HepG2 (cell line): ENCODE data around the gene GAN.

Experiments
- CTCF ChIP-seq: sonication (generic); formaldehyde crosslinking; IDR thresholded peaks from 2 replicates; pipeline ENCODE4 v1.5.0; 2020; ENCODE audit warnings: mild to moderate bottlenecking, missing genetic modification reagents, moderate library complexity
- PHF20 ChIP-seq: sonication (generic); formaldehyde crosslinking; IDR thresholded peaks from 2 replicates; pipeline ENCODE4 v1.5.0; 2020; ENCODE audit warnings: mild to moderate bottlenecking, missing genetic modification reagents
- ZNF121 ChIP-seq: sonication (generic); formaldehyde crosslinking; IDR thresholded peaks from 2 replicates; pipeline ENCODE4 v1.5.0; 2020; ENCODE audit warnings: mild to moderate bottlenecking, missing genetic modification reagents
- ZNF749 ChIP-seq: sonication (generic); formaldehyde crosslinking; IDR thresholded peaks from 2 replicates; pipeline ENCODE4 v1.8.0; 2022; ENCODE audit warnings: mild to moderate bottlenecking, missing genetic modification reagents, moderate library complexity, borderline replicate concordance

- no peak for TF ChIP-seq CTCF (CRISPR knock-in tag)
- no peak for TF ChIP-seq PHF20 (CRISPR knock-in tag)
- no peak for TF ChIP-seq ZNF749 (CRISPR knock-in tag)
- TF ChIP-seq ZNF121, result no peak
These were observed 43.0 kb downstream of the GAN start for GRCh38 chr16:81357711-81358260.
